K562 (cell line): ENCODE results near the gene GRPEL2. TPM values are rescaled to one million over a fixed set of nuclear protein-coding genes. Genes with fewer than 3 reads are reported as not detected.

Experiments
- CC2D1A ChIP-seq: fragments of 450-650 bp; IDR thresholded peaks from 2 replicates; pipeline ENCODE4 v1.6.1; 2017; ENCODE audit warnings: mild to moderate bottlenecking
- CTCF ChIP-seq, 3 experiments: IDR thresholded peaks in 2 of 3; conservative IDR thresholded peaks in 1 of 3; 2 replicates each; pipeline ENCODE4 v1.5.1; 2011 to 2012; ENCODE audit warnings: low read length in 3 of 3, mild to moderate bottlenecking in 3 of 3, control low read depth in 2 of 3, improper control_type of control experiment in 1 of 3, inconsistent platforms in 1 of 3, low read depth in 1 of 3, mixed read lengths in 1 of 3, moderate library complexity in 1 of 3; ENCODE audit not compliant: insufficient read depth in 2 of 3
- FOXP4 ChIP-seq: sonication (generic); formaldehyde crosslinking; IDR thresholded peaks from 2 replicates; pipeline ENCODE4 v1.8.0; 2022; ENCODE audit warnings: mild to moderate bottlenecking, missing genetic modification reagents, borderline replicate concordance
- MAZ ChIP-seq, 2 experiments: fragments of 450-650 bp in 1 of 2; sonication (generic) in 1 of 2; formaldehyde crosslinking; IDR thresholded peaks in 1 of 2; conservative IDR thresholded peaks in 1 of 2; 2 replicates each; pipeline versions ENCODE4 v1.4.0 to v1.5.0; 2020; ENCODE audit warnings: mild to moderate bottlenecking in 1 of 2, missing genetic modification reagents in 1 of 2
- NFIC ChIP-seq: fragments of 450-650 bp; IDR thresholded peaks from 2 replicates; pipeline ENCODE4 v1.6.1; 2017; ENCODE audit warnings: mild to moderate bottlenecking, inconsistent platforms
- NR2C1 ChIP-seq, 2 experiments: fragments of 450-650 bp; IDR thresholded peaks; 2 replicates each; pipeline ENCODE4 v1.6.1; 2017; ENCODE audit warnings: mild to moderate bottlenecking in 2 of 2, antibody characterized with exemption in 1 of 2, inconsistent platforms in 1 of 2, missing compliant biosample characterization in 1 of 2, missing genetic modification characterization in 1 of 2
- PRDM10 ChIP-seq: fragments of 450-650 bp; IDR thresholded peaks from 2 replicates; pipeline ENCODE4 v1.6.1; 2018; ENCODE audit not compliant: partially characterized antibody
- RB1 ChIP-seq: fragments of 450-650 bp; IDR thresholded peaks from 2 replicates; pipeline ENCODE4 v1.6.1; 2017; ENCODE audit warnings: low read depth, mild to moderate bottlenecking
- SMC3 ChIP-seq: conservative IDR thresholded peaks from 2 replicates; pipeline ENCODE4 v1.6.1; 2011; ENCODE audit warnings: low read depth, low read length, improper control_type of control experiment; ENCODE audit not compliant: insufficient read depth
- TARDBP ChIP-seq: fragments of 450-650 bp; IDR thresholded peaks from 2 replicates; pipeline ENCODE4 v1.6.1; 2016
- TEAD1 ChIP-seq, 2 experiments: fragments of 450-650 bp in 1 of 2; sonication (generic) in 1 of 2; formaldehyde crosslinking; IDR thresholded peaks; 2 replicates each; pipeline versions ENCODE4 v1.4.0 to v1.8.0; 2020 to 2022; ENCODE audit warnings: mild to moderate bottlenecking in 2 of 2, missing genetic modification reagents in 1 of 2
- TEAD4 ChIP-seq, 2 experiments: sonication (generic) in 1 of 2; formaldehyde crosslinking in 1 of 2; IDR thresholded peaks; 2 replicates each; pipeline versions ENCODE4 v1.6.1 to v1.8.0; 2012 to 2022; ENCODE audit warnings: borderline replicate concordance in 1 of 2, inconsistent platforms in 1 of 2, low read length in 1 of 2, mild to moderate bottlenecking in 1 of 2, missing genetic modification reagents in 1 of 2
- ZNF133 ChIP-seq: fragments of 250-450 bp; sonication (Bioruptor Pico); IDR thresholded peaks from 2 replicates; pipeline ENCODE4 v1.4.0; 2020; ENCODE audit warnings: mild to moderate bottlenecking
- ZNF24 ChIP-seq: fragments of 450-650 bp; IDR thresholded peaks from 2 replicates; pipeline ENCODE4 v1.6.1; 2016
- polyA plus RNA-seq, 8 experiments: library from polyadenylated mRNA; depleted of rRNA in 4 of 8; stranded (reverse) in 5 of 8; unstranded in 3 of 8; fragments of >200 nt; fragmentation: Nextera tagmentation in 2 of 8; fragmentation: Illumina TruSeq in 1 of 8; extraction: Ambion mirVana in 2 of 8; extraction: Trizol in 1 of 8; gene quantifications; 2 replicates each; pipeline versions ENCODE4 v1.2.1 to v1.2.3, GENCODE V29; 2011 to 2014; ENCODE audit warnings: inconsistent platforms in 1 of 8, missing spikeins in 1 of 8
- total RNA-seq, 7 experiments: library from RNA; depleted of rRNA in 6 of 7; stranded (reverse); fragments of >200 nt in 6 of 7; fragmentation: Illumina TruSeq in 2 of 7; extraction: Trizol in 2 of 7; gene quantifications; 2 replicates each; pipeline versions ENCODE4 v1.2.1 to v1.2.3, GENCODE V29; 2011 to 2021; ENCODE audit warnings: low replicate concordance in 1 of 7

Gene GRPEL2
- total and polyA plus RNA-seq, 9 of the 15 experiments (the other 6 are each of a cell fraction or from before 2014, with no cell fraction given), result 11.2 to 40.5 (median 25.8) TPM

GRCh38 chr5:149381986-149382338 lies 36.7 kb downstream of the GRPEL2 start (continued):
- TF ChIP-seq PRDM10, result no peak
- peak; percentile 95 for TF ChIP-seq SMC3
- TF ChIP-seq ZNF133, result no peak
- TF ChIP-seq CC2D1A, result peak; percentile 72
- peak; percentile 59 to 92; a peak in 2 of 4 replicates for TF ChIP-seq MAZ (CRISPR knock-in tag; conservative IDR thresholded peaks at IDR 0.05 in 1 of 2, IDR thresholded peaks at IDR 0.05 in 1 of 2)
- TF ChIP-seq TEAD4 (IDR thresholded peaks at IDR 0.05; ENCODE audit: low read length), result 0 out of 2 replicates have a peak, but pooled peaks have one; percentile 15
- no peak for TF ChIP-seq TEAD4 (CRISPR knock-in tag; IDR thresholded peaks at IDR 0.05; ENCODE audit: borderline replicate concordance)
- TF ChIP-seq NFIC, result peak; percentile 27; the same call in 1 of the 2 replicates
- TF ChIP-seq RB1, result peak; percentile 58; the same call in 1 of the 2 replicates
- TF ChIP-seq CTCF (IDR thresholded peaks at IDR 0.05 in 2 of 3, conservative IDR thresholded peaks at IDR 0.05 in 1 of 3; ENCODE audit: insufficient read depth in 2 of 3, low read depth in 1 of 3, low read length in 3 of 3), result peak; percentile 91 to 95 (median 92)
- TF ChIP-seq TARDBP, result 0 out of 2 replicates have a peak, but pooled peaks have one; percentile 29
- TF ChIP-seq FOXP4, result 0 out of 2 replicates have a peak, but pooled peaks have one; percentile 10
- TF ChIP-seq NR2C1 (IDR thresholded peaks at IDR 0.05), result no peak
- peak; percentile 22; the same call in 1 of the 2 replicates for TF ChIP-seq NR2C1 (tag; IDR thresholded peaks at IDR 0.05)
- TF ChIP-seq ZNF24, result 0 out of 2 replicates have a peak, but pooled peaks have one; percentile 50
- 0 out of 4 replicates have a peak, but pooled peaks of 1 of the 2 experiments have one; percentile 24 for TF ChIP-seq TEAD1 (CRISPR knock-in tag; IDR thresholded peaks at IDR 0.05)
